ENCODE measurements around the gene BLMH. TPM values are rescaled to one million over a fixed set of nuclear protein-coding genes. Genes with fewer than 3 reads are reported as not detected.

BLMH gene
- total RNA-seq, 1 experiment from 2014 or later = 94.3 TPM

- no TSS peak for BruUV-seq (replicated peaks)
- no peaks in the 10 kb centered on the region for H3K4me1 ChIP-seq (ENCODE audit: insufficient read depth, low read length, poor library complexity, severe bottlenecking)
- ChIA-PET POLR2A (ENCODE audit: low non-redundant PET) (no interaction called here), CTCF (interaction anchor here (0.7 kb wide), 1 partner anchor 28 kb away, joined by 3 read pairs; no protein-coding TSS in a partner anchor)
- no peaks in the 10 kb centered on the region for H3K36me3 ChIP-seq (ENCODE audit: insufficient read depth, low read length, poor library complexity, severe bottlenecking)
- no peaks in the 10 kb centered on the region for H3K9me3 ChIP-seq (ENCODE audit: low read depth, low read length, poor library complexity, severe bottlenecking)
- H3K27ac ChIP-seq (ENCODE audit: low read depth, low read length, poor library complexity, severe bottlenecking) = no peak overlapping the region
- intact Hi-C loops (cut with micrococcal nuclease; ENCODE audit: unreplicated experiment) = no loop called here
- DNase-seq (ENCODE audit: low spot score) = no peak
- H3K27me3 ChIP-seq (replicated peaks; ENCODE audit: insufficient read depth, low read depth, low read length, poor library complexity) = no peaks in the 10 kb centered on the region
- no peak for TF ChIP-seq EZH2 (IDR thresholded peaks at IDR 0.05; ENCODE audit: borderline replicate concordance, low read depth, low read length, poor library complexity, severe bottlenecking)
- TF ChIP-seq, protein P1, sequence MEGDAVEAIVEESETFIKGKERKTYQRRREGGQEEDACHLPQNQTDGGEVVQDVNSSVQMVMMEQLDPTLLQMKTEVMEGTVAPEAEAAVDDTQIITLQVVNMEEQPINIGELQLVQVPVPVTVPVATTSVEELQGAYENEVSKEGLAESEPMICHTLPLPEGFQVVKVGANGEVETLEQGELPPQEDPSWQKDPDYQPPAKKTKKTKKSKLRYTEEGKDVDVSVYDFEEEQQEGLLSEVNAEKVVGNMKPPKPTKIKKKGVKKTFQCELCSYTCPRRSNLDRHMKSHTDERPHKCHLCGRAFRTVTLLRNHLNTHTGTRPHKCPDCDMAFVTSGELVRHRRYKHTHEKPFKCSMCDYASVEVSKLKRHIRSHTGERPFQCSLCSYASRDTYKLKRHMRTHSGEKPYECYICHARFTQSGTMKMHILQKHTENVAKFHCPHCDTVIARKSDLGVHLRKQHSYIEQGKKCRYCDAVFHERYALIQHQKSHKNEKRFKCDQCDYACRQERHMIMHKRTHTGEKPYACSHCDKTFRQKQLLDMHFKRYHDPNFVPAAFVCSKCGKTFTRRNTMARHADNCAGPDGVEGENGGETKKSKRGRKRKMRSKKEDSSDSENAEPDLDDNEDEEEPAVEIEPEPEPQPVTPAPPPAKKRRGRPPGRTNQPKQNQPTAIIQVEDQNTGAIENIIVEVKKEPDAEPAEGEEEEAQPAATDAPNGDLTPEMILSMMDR (conservative IDR thresholded peaks at IDR 0.05; ENCODE audit: low read depth, low read length) = no peak
- H3K4me3 ChIP-seq (ENCODE audit: low read depth, low read length, poor library complexity, severe bottlenecking) = no peak overlapping the region
Measured at GRCh38 chr17:30199600-30199999, 92.1 kb downstream of the BLMH start.

Other genes starting within 250 kb of the BLMH start
- gene NSRP1, start 175.1 kb downstream of the BLMH start, total RNA-seq (2021) = 43.5 and 50.5 TPM in 2 replicates
- gene SLC6A4, start 56.2 kb downstream of the BLMH start, total RNA-seq (2021) = not detected in 2 replicates
- not detected in 2 replicates for gene TMIGD1, start 42.1 kb upstream of the BLMH start, total RNA-seq (2021)
- gene CPD, start 87.0 kb upstream of the BLMH start, total RNA-seq (2021) = 38.0 and 52.6 TPM in 2 replicates
- 61.2 and 69.1 TPM in 2 replicates for gene GOSR1, start 185.5 kb upstream of the BLMH start, total RNA-seq (2021)

All from A673 (cell line).